Neural progenitor cell (in vitro differentiated cells): ENCODE data around the gene SEC14L1.

Source experiments
- CTCF ChIP-seq: fragments of 200-600 bp; sonication (generic); IDR thresholded peaks from 2 replicates; pipeline ENCODE4 v1.5.1; 2017; ENCODE audit warnings: antibody characterized with exemption, mild to moderate bottlenecking
- EZH2phosphoT487 ChIP-seq: fragments of 200-600 bp; sonication (generic); IDR thresholded peaks from 2 replicates; pipeline ENCODE4 v1.6.1; 2017; ENCODE audit warnings: antibody characterized with exemption

- TF ChIP-seq CTCF, result no peak
- TF ChIP-seq EZH2phosphoT487, result no peak
These were observed 47.6 kb downstream of the SEC14L1 start for GRCh38 chr17:77188084-77189066.
